Activated gamma-delta T cell treated with Interleukin-2 at 50 U/mL for 16 hours (primary cell): Measurements from ENCODE around the gene PELI1.
"Not testable (repeated sequence)": the region's sequence is repeated elsewhere in the genome, so short reads cannot be mapped to it uniquely, and the experiment has no call there.

Experiments
- DNase-seq: peaks from one replicate; pipeline ENCODE4 v3.0.0-alpha.2; 2020

PELI1 gene

GRCh38 chr2:64120008-64120407 is 24.2 kb downstream of the PELI1 start:
- DNase-seq, result no peak

- no peak for DNase-seq
Observed at GRCh38 chr2:64119369-64119768, 24.9 kb downstream of the PELI1 start.

DNA sequence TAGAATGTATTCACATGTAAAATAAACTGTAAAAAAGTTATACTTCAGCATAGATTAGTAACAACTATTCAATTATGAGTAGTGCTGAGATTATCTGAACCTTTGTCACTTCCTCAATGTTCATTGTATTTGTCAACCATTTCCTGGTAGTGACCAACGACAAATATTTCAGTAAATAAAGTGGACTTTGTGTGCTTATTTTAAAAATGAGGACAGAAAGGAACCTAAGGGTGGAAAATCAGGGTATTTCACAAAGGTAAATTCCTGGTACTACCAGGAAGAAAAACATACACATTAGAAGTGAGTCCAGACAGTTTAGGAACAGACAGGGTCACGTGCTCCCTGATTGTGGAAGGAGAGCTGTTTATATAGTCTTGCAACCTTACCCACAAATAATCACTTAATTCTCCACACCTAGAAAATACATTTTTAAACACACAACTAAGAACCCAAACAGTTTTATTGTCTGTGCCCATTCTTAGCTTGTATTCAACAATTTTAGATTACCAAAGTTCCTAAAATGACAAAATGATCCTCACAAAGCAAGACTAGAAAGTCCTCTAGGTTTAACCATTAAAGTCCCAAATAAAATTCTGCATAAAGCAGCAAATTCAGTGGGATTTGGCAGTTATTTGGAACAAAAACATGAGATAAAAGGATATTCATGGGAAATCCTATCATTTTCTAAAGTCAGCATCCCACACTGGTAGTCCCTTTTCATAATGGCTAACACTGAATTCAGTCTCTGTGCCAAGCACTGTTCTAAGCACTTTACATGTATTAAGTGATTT is 28.2 kb downstream of the PELI1 start:
- no peak for DNase-seq

- no peak for DNase-seq
Observed at GRCh38 chr2:64114912-64115277, 29.3 kb downstream of the PELI1 start.

DNA sequence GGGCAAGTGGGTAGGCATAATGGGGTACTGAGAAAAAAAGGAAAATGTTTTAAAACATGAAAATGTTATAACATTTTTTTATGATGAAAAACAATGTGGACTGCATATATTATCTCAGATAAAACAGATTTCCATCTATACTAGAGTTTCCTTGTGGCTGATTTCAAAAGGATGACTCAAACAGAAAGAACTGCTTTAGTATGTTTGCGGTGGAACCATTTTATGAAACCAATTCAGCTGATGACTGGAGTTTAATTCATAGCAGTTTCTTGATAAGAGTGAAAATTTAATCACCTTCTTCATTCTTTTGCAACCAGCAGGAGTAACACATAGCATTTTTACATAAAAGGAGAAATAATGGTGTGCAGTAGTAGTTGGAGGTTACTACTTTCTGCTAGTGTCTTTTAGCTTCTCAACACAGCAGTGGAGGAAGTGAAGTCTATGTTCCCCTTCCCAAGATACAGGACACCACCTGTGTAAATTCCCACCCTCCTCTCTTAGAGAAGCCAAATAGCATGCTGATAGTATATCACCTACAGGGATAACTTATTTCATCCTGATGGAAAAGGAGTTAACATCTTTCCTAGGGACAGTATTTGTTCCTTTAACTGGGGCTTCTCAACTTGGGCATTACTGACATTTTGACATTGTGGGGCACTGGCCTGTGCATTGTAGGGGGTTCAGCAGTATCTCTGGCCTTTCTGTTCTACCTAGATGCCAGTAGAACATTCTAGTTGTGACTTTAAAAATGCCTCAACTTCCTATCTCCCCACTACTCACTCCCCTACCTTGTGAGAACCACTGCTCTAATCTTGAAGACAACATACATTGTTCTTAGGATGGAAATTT is 29.9 kb downstream of the PELI1 start:
- DNase-seq, result no peak

DNA sequence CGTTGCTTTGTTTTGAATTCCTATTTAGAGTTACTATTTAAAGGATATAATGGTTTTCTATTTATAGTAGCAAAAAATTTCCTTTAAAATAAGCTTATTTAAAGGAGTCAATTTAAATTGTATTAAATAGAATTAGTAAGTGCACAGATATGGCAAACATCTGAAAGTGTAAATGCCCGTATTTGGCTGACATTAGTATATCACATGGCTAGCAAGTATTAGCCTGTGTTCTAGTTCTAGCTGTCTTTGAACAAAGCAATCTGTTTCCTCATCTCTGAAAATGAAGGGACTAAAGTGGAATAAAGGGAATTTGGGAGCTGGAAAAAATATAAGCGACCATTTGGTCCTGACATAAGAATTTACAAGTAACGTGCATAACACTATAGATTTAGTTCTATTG is 32.2 kb downstream of the PELI1 start:
- no peak for DNase-seq

DNA sequence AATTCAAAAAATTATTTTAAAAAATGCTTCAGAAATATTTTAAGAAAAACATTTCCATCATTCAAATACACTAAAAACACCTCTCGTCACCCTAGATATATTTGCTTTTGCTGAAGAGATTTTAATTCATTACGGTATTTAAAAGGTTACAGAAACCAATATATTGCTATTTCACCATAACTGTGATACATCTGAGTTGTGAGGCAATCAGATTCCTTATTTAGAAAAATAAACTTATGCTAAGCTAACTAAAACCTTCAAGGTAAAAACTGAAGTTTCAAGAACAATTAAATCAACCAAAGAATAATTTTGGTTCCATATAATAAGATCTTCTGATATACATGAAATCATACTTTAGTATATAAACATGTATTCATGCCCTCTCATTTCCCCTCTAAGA is 32.8 kb downstream of the PELI1 start:
- DNase-seq, result no peak

- DNase-seq, result no peak
Observed at GRCh38 chr2:64108666-64109241, 35.5 kb downstream of the PELI1 start.

GRCh38 chr2:64106481-64106880 is 37.7 kb downstream of the PELI1 start:
- DNase-seq, result no peak

DNA sequence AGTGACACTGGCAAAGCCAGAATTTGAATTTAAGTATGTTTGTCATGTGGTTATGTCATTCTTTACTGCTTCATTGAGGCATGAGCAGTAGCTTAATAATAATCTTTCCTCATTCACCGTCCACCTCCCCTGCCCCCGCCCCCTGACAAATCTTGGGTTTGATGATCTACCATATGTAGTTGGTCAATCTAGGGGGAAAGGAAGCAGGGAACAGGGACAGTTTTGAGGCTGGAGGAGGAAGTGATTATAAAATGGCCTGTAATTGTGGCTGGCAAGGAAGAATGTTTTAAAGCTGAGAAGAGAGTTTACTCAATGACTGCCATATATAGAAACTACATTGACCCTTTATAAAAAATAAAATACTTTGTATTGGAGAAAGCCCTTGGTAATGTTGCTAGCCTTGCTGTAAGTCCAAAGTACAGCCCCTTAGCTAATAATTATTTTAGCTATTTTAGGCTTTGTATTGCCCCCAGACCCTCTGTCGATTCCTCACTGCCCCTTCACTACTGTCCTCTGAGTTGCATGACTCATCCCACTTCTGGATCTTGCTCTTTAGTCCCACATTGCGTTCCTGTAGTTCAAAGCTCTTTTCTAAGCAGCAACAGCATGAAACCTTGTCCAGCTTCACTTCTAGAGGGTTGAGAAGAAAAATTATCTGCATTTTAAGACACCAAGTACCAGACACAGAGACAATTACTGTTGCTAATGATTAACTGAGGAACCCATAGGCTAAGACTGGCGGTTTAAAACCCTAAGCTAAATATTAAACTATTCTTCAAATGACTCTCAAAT is 38.4 kb downstream of the PELI1 start:
- DNase-seq, result no peak

DNA sequence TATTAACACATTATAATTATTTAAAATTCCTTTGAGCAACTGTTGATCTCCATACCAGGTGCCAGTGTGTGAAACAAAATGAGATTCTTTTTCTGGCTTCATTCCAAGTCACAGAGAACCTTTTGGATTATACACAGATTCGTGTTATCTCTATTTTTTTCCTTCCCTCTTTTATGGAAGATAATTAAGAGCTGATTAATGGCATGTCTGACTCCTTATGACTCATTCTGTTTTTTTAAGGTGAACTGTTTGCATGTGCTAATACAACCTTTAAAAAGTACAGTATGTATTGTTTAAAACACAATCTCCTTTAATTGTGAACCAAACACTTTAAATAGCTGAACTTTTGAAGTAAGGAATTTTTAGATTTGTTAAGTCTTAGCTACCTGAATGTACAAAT is 39.3 kb downstream of the PELI1 start:
- no peak for DNase-seq

DNA sequence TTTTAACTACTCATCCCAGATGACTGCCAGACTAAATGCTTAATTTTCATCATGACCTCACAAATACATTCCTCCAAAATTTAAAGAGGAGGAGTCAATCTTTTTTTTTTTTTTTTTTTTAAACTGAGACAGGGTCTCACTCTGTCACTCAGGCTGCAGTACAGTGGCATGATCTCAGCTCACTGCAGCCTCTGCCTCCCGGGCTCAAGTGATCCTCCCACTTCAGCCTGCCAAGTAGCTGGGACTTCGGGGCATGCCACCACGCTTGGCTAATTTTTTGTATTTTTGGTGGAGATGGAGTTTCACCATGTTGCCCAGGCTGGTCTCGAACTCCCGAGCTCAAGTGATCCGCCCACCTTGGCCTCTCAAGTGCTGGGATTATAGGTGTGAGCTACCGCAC is 41.5 kb downstream of the PELI1 start:
- not testable (repeated sequence) for DNase-seq

DNA sequence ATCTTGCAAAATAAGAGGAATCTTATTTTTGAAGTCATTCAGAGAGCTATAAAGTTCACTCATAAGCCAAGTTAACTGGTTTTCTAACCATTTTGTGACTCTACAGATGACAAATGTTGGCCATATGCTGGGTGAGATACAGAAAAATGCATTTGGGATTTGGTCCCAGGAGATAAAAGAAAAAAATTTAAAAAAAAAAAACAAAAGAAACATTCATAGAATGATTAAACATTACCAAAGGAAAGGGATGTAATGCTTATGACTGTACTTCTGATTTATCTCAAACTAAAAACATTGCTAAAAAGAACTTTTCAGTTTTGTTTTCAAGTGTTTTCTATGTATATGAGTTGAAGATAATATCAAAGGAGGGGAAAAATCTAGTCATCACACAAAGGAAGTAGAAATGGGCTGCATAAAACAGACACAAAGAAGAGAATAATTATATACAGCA is 43.1 kb downstream of the PELI1 start:
- no peak for DNase-seq

GRCh38 chr2:64100584-64100983 is 43.6 kb downstream of the PELI1 start:
- DNase-seq, result not testable (repeated sequence)

- DNase-seq, result no peak
Observed at GRCh38 chr2:64094663-64095382, 49.4 kb downstream of the PELI1 start.

- DNase-seq, result no peak
Observed at GRCh38 chr2:64093341-64093740, 50.9 kb downstream of the PELI1 start.

DNA sequence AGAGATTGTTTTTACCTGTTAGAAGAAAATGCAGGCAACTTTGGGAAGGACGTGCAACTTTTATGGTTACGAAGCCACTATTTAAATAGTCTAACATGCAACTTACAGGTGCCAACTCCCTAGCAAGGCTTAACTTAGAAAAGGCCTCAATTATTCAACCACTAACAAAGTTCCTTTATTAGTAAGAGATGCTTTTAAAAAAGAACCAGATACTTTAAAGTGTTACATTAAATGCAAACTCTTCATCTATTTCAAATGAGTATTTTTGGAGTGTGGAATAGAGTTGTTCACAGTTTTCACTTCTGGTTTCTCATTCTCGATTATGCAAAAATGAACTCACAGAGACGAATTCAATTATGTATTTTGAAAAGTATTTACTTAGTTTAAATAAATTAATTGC is 51.7 kb downstream of the PELI1 start:
- DNase-seq, result no peak

GRCh38 chr2:64090264-64090663 is 54.0 kb downstream of the PELI1 start:
- DNase-seq, result no peak

GRCh38 chr2:64086347-64087082 is 57.7 kb downstream of the PELI1 start:
- DNase-seq, result no peak

- DNase-seq, result no peak
Observed at GRCh38 chr2:64085936-64086335, 58.3 kb downstream of the PELI1 start.

DNA sequence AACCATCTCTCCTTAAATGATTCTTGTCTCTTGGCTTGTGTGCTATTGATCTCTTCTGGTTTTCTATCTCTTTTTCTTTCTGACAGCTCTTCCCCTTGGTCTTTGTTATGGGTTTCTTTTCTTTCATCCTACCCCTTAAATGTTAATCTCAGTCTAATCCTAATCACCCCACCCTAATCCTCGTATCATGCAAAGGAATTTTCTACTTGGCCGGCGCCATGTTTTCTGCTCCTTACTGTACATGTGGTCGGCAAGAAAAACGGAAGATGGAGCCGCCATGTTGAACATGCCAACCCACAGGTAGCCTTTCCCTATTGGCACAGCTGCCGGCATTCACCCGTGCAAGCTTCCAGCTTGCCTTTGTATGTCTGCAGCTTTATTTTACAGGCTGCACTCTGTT is 63.2 kb downstream of the PELI1 start:
- no peak for DNase-seq

DNA sequence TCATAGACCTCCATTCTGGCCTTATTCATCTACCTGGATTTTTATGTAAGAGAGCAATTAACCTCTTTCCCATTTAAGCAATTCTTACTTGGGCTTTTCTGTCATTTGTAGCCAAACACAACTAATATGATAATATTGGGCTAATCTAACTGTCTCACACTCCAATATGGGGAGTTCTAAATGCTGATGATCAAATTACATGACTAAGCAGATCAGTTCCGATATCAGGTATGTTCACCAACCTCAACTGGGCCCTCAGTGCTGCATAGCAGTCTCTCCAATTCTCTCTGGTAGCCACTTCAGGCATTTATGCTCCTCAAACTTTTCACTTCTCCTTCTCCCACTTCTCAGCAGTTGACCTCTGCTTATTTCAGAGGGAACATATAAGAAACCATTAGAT is 64.0 kb downstream of the PELI1 start:
- no peak for DNase-seq
